Kidney capillary endothelial cell (primary cell): ENCODE data around the gene TGFBI.

Experiments
- DNase-seq: peaks from one replicate; pipeline ENCODE4 v3.0.0-alpha.2; 2018; ENCODE audit warnings: low spot score

Gene TGFBI

DNA sequence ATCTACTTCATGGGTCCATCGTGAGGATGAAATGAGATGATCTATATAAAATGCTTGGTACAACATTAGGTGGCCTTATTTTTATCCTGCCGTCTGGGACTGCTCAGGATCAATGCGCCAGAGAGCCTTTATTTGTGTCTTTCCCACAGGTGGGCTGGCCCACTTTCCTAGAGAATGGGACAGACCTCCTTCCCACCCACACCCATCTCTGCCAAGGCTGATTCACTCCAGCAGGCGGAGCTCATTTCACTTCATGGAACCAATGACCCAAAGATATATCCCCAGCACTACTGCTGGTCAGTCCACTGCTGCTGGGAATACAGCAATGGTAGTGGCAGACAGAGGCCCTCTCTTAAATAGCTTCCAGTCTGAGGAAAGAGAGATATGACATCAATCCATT is 35.7 kb downstream of the TGFBI start:
- DNase-seq: no peak

DNA sequence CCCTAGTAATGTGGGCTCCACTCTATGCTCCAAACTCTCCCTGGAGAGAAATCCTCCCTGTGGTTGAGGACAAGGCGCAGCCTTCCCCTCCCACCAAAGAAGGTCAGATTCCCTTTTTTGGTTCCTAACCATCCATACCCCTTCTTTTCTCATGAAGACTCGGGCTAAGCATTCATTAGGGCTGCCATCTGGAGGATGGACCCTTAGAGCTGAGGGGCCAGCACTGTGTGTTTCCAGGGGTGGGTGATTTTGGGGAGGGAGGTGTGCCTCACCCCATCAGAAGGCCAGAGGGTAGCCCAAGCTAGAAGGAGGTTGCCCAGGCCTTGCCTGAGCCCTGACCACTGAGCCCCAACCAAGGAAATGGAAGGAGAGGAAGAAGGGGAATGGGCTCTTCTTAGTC is 36.8 kb downstream of the TGFBI start:
- no peak for DNase-seq

DNA sequence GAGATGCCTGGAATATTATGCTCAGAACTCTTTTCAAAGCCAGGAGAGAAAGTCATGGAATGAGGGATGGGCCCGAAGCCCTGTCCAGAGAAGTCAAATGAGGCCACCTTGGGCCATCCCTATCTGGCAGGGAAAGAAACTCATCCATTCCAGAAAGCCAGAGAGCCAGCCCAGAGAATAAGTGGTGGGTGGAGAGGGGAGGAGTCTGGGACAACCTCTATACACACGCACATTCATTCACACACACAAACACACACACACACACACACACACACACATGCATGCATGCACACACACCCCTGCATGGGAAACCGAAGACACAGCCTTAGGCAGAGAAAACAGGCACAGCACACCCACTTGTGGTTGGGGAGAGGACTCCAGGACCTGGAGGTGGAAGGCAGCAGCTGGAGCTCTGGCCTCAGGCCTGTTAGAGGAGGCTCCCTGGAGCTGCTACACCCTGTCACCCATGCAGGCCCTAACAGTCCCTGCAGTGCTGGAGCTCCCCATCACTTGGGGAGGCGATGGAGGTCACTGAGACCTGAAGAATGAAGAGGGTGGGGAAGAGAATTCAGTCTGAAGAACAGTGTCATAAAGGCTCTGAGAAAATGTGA is 38.0 kb downstream of the TGFBI start:
- DNase-seq: no peak

DNA sequence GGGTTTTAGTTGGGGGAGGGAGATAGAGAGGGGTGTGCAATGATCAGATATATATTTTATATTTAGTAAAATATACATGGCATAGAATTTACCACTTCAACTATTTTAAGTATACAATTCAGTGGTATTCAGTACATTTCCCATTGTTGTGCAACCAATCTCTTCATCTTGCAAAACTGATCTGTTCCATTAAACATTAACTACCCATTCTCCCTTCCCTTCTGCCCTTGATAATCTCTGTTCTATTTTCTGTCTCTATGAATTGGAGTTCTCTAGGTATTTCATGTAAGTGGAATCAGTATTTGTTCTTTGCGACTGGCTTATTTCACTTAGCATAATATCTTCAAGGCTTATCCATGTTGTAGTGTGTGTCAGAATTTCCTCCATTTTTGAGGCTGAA is 38.6 kb downstream of the TGFBI start:
- no peak for DNase-seq

DNA sequence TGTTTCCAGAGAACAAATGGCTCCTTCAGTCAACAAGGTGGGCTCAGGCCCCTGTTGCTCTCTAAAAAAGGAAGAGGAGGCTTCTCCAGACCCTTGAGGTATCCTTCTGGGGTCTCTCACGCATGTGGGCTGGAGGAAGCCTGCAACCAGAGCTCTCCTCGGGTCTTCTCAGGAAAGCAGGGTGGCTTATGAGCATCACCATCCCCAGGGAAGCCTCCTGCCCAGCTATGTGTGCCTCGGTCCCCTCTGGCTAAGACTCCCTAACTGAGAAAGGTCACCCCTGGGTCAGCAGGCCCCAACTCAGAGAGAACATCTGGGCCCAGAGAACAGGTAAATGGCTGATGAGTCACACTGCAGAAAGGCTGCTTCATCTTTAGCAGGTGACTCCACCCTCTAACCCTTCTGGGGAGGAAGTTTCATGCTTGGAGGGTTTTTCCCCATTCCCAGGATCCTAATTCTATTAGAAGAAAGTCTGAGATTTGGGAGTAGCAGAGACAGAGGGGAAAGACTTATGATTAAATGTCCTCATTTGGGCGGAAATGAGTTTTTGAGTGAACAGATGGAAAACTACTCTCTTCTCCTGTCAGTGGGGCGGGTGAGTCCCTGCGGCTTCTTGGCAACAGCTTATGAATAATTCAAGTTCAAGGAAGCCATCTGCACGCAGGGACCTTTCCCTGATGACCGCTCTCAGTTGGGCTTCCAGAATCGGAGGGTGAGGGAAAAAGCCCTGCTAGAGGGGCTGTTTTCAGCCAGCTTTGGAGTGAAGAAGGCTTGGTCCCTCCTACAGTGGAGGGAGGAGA is 41.9 kb downstream of the TGFBI start:
- no peak for DNase-seq

DNA sequence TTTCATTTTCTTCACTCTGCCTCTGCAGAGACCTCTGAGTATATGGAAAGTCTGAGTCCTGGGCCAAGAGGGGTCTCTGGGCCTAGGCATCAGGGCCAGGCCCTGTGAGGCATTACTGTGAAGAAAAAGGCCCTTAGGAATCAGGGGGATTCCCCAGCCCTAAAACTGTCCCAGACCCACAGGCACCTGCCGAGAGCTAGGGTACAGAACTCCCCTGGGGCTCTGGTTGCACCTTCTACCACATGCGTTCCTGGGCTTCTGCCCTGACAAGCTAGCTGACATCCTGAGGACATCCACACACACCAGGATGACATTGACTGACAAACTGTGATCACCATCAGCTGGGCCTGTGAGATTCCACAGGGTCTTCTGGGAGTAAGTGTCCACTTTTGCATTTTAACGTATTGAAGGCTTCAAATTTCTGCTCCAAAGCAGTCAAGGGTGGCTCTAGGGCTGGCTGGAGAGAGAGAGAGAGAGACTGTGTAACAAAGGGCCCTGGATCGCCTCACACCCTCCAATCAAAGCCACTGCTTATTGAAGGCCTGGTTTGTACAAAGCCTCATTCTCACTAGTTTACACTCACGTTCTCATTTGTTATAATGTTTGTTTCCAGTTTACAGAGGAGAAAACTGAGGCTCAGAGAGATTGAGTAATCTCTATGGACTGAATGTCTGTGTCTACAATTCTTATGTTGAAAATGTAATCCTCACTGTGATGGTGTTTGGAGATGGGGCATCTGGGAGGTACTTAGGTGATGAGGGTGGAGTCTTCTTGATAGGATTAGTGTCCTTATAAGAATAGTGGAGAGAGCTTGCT is 45.1 kb downstream of the TGFBI start:
- no peak for DNase-seq

DNA sequence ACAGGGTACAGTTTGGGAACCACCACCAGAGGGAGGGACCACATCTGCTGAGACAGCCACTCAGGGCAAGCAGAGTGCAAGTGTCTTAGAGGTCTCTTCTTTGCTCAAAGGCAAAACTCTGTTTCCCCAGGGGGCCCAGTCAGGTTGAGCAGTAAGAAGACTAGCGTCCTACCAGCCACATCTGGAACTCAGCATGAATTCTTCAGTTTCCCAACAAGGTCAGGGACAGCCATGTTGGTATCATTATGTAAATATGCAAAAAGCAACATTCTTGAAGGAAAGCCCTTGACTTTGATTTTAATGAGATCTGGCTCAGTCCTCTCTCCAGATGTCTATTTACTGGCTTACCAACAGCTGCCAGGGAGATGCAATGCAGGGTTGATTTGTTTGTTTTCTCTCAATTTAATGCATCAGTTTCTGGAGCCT is 46.7 kb downstream of the TGFBI start:
- no peak for DNase-seq

DNA sequence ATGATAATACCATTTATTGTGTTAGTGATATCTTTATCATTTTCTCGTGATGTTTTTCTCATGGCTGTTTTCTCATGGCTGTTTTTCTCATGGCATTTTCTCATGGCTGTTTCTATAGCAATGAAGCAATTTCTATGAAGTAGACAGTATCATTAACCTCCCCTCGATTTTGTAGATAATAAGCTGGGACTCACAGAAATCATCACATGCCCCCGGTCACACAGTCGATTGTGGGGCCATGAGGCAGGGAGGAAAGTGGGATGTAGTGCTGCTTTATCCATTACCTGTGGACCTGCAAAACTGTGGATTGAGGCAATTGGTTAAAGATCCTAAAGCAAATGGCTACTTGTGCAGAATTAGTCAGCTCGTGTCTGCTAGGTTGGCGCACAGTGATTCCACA is 47.3 kb downstream of the TGFBI start:
- no peak for DNase-seq

DNA sequence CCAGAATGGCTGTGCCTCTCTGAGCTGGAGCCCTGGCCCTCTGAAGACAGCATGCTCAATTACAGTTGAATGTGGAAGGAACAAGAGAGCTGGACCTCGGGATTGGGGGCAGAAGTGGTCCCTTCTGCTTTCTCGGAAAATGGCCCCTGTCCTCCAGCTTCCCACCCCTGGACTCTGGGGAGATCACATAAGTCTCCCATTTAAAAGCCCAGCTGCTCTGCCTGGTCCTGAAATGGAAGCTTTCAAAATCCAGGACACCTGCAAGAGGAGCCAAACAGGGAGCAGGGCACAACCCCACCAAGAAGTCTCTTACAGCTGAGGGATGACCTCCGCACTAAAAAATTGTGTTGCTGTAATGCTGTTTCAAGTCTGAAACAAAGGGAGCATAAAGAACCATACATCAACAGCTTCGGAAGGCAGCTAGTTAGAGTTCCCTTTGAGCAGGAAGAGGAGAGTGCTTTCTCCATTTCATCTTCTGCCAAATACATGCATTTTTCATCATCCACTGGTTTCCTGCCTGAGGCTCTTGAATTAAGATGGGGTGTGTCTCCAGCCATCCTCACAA is 48.2 kb downstream of the TGFBI start:
- no peak for DNase-seq

DNA sequence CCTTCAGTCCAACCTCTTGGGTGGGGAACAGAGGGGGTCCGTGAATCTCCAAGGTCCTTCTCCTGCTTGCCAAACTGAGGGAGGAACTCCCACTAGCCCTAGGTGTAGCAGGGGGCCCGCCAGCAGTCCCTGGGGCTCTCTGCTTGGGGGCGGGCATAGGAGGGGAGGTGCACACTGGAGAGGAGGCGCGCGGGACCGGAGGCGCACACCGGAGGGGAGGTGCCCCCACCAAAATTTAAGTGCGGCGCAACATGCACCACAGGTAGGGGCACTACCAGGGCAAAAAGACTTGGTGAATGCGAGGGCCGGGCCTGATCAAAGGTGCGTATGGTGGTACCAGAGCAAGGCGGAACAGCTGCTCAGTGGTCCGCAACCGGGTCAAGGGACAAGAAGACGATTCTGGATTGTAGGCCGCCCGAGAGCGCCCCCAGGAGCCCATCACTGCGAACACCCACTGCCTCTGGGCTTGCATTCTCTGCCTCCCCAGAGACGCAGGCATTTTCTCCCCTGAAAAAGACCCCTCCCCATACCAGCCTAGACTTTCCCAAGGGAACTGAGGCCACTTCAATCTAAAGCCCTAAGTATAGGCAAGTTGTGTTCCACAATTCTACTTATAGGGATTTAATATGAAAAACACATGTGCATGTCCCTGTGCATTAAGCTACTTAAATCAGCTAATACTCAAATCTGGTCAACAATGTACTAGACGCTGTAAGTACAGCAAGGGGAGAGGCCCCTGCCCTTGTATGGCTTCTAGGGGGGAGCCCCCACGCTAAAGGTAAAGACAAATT is 50.6 kb downstream of the TGFBI start:
- no peak for DNase-seq

DNA sequence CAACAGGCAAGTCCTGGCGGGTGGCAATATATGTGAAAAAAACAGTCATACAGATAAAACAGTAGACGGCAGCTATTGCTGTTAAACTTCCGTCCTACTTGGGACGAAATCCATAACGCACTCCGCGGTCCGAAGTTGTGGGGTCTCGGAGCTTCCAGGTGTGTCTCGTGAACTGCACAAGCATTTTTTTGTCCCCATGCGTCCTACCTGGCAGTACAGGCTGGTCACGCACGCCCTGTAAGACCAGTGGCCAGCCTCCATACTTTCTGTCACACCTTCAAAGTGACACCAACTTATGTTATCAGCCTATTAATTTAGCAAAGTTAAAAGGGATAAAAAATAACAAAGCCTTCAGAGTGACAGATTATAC is 51.3 kb downstream of the TGFBI start:
- DNase-seq: no peak

DNA sequence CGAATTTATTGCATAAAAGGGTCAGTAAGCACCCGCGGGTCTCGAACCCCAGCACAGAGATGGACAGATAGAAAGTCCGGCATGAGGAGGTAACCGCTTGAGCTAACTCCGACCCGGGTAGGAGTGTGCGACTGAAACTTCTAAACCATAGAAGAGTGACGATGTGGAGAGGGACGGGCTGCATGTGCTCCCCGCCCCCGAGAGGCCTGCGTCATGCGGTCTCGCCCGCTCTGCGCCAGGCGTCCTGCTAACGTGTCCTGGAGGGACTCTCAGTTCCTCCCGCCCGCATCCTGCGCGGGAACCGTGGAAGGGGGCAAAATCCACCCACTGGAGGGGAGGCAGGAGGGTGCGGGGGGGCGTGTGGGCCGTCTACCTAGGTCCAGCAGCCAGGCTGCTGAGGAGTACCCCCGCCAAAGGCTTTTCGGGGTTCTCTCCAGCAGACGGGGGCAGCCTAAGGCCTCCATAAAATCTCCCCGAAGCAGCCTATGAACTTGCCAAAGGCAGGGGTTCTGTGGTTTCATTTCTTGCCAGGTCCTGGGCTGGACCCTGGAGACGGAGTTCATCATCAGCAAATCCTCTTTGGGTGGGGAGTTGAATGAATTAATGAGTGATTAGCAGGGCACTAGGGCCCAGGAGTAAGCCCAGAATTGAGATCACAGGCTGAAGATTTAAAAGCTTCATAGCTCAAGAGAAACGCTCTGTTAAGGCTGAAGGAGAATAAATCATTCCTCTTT is 51.9 kb downstream of the TGFBI start:
- DNase-seq: peak; percentile 57

DNA sequence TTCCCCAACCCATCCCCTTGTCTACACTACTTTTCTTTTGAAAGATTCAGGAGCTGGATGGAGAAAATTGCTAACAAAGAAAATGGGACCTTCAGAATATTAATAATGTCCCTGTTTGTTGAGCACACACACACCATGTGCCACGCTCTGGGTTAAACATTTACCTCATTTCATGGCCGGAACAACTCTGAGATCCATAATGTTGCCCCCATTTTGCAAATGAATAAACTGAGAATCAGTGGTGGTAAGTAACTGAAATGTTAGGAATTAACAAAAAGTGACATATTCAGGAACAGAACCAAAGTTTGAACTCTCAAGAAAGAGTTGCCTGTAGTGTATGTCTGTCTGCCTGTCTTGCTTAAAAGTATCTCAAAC is 52.4 kb downstream of the TGFBI start:
- no peak for DNase-seq

DNA sequence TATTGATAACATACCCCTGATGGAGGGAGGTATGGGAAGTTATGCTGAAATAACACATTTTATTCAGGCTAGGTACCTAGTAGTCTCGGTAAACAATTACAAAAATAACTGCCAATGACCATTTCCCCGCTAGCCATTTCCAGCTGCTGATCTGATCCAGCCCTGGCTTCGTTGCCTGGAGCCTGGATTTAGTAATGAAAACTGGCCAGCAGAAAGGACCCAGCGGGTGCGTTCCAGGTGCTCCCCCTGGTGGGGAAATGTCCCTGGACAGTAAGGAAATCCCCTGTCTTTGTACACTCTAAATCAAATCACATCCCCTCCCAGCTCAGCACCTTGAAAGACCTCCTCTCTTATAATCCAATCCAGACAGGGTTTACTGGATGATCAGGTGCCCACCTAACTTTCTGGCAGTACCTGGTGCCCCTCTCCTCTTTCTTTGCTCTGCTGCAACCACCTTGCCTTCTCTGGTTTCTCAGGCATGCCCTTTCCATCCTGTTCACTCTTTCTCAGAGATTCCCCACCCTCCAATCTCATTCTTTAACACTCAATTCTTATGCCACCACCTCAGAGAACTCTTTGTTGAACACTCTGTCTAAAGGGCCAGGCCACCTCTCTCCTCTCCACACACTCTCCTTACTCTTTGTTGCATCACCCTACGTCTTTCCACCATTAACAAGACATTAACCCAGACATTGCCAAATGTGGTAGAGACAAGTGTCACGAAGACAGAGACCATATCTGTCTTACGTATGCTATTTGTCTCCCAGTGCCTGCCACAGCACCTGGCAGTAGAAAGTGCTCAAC is 53.8 kb downstream of the TGFBI start:
- DNase-seq: peak; percentile 67

DNA sequence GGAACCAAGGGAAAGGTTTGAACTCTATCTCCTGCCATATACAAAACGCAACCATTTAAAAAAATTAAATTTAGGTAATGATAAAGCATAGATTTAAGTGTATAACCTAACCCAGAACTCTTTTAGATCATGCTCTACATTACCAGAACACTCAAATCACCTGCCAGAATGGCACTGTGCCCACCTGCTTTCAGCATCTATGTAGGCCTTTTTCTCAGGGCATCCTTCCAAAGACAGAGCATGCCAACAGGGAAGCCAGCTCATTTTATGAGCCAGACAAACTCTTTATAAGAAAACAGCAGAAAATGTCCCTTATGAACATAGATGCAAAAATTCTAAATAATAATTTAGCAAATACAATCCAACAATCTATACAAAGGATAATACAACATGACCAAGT is 55.9 kb downstream of the TGFBI start:
- no peak for DNase-seq

DNA sequence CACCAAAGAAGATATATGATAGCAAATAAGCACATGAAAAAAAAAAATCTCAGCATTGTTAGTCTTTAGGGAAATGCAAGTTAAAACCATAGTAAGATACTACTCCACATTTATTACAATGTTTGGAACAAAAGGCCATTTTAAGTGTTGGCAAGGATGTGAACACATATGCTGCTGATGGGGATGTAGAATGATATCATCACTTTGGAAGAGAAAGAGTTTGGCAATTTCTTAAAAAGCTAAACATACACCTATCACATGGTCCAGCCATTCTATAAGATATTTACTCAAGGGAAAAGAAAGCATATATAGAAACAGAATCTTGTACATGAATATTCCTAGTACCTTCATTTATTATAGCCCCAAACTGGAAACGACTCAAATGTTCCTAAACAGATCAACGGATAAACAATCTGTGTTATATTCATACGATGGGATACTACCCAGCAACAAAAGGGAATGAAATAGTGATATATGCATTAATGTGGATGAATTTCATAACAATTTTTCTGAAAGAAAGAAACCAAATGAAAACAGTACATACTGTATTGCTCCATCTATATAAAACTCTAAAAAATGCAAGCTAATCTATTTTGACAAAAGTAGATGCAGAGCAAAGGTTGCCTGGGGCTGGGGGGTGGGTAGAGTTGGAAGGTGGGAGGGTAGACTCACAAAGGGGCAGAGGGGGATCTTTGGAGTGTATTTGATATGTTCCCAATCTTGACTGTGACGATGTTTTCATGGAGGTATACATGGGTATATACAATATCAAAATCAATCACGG is 58.2 kb downstream of the TGFBI start:
- DNase-seq: no peak

DNA sequence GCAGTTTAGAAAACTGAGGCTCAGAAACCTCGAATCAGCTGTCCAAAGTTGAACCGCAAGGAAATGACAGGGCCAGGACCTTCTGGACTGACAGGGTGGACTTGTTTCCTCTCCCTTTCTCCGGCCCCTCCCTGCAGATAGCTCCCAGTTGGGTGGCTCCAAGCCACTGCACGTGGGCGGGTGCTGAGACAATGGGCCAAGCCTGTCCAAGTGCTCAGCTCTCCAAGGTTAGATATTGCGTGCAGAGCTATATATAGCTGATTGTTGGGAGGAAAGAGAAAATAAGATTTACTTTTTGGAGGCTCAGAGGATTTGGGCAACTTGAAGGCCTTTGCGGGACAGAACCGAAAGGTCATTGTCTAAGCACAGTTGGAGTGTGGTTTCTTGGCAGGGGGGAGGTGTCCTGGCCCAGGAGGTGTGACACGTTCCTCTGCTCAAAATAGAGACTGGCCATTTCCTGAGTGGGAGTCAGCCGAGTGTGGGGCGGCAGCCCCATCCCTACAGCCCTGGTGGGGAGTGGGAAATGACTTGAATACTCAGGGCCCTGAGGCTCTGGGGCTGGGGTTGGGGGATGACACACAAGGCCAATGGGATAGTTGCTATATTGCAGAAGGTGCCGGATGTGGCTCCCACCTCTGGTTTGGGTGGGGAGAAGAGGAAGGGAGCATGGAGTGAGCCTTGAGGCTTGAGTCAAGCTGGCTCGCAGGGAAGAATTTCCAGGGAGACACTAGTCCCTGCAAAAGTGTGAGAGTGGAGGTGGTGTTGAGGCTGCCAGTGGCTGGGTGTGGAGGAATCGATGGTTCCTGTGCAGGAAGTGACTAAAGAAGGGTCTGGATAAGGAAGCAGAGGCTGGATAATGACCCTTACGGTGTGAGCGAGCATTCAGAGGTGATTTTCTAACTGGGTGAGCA is 59.4 kb downstream of the TGFBI start:
- DNase-seq: peak; percentile 70

DNA sequence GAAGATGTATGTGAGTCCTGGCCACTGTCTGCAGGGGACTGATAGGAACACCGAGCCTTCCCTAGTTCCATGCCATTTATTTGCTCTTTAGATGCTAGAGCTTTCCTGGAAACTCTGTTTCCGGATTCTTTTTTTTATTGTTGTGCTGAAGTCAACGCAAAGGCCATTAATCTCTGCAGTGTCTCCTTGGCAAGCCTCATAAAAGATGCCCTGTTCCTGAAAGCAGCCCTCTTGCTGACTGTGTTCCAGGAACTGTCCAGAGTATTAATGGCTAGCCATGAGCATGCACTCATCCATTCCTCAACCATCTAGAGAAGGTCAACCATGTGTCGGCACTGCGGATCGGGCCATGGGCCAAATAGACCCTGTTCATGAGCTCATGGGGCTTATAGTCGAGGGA is 61.0 kb downstream of the TGFBI start:
- DNase-seq: peak; percentile 30

DNA sequence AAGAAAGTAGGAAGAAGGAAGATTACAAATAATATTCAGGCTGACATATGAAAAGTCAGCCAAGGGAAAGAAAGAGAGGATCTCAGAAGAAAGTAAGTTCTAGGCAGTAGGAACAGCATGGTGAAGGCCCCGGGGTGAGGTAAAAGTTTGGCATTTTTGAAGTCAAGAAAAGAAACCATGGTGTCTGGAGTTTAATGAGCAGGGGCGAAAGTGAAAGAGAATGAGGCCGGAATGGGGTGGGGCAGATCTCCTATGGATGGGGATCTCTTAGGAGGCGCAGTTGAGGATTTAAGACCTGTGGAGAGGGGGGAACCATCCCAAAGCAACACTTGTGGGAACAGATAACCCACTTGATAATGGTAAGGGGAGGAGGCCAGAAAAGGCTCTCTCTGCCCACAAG is 61.5 kb downstream of the TGFBI start:
- DNase-seq: no peak
